Stimulated activated CD4-positive, alpha-beta T cell treated with anti-CD3 and anti-CD28 coated beads, Interleukin-12 subunit alpha, Interleukin-12 subunit beta, amount 100 ng/mL, for 48 hours (primary cell): ENCODE results near the gene DCTPP1.
"Not testable (repeated sequence)": the region's sequence is repeated elsewhere in the genome, so short reads cannot be mapped to it uniquely, and the experiment has no call there.

Source experiments
- DNase-seq, 3 donors: peaks; one replicate each; pipeline ENCODE4 v3.0.0-alpha.2; 2020; ENCODE audit warnings: low read depth in 2 of 3, low spot score in 1 of 3

DCTPP1 gene

DNA sequence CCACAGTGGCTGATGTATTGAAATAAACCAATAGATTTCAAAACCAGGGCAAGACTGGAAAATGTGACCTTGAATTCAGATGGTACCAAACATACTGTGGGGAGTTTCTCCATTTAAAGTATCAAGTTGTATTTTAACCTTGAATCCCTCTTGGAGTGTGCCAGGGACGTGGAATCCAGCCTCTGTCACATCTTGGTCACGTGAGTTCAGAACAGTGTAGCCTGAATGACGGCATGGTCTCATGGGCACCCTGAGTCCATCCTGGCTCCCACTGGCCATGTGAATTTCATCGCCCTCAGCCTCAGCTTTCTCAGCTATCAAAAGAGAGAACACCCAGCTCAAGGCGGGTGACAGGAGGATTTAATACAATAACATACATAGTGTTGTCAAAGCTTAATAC lies 15.7 kb downstream of the DCTPP1 start:
- DNase-seq: no peak

DNA sequence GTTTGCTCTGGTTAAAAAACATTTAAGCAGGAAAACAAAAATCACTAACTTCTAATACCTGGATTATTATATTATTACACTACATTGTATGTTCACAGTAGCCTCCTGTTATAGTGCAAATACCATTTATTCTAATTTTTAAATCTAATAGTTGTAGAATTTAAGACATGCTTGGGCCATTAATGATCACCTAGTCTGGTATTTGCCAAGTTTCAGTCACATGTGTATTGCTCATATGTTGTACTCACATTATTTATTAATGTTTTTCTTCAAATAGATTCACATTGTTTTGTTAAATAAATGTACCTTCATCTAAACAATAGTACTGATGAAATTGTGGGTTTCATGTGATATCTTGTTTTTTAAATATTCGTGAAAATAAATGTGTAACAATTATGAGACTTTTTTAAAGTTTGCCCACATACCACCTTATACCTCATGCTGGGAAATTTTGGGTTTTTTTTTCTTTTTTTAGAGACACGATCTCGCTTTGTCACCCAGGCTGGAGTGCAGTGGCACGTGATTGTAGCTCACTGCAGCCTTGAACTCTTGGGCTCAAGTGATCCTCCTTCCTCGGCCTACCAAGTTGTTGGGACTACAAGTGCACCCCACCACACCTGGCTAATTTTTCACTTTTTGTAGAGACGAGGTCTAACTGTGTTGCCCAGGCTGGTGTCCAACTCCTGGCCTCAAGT lies 16.6 kb downstream of the DCTPP1 start:
- no peak for DNase-seq

DNA sequence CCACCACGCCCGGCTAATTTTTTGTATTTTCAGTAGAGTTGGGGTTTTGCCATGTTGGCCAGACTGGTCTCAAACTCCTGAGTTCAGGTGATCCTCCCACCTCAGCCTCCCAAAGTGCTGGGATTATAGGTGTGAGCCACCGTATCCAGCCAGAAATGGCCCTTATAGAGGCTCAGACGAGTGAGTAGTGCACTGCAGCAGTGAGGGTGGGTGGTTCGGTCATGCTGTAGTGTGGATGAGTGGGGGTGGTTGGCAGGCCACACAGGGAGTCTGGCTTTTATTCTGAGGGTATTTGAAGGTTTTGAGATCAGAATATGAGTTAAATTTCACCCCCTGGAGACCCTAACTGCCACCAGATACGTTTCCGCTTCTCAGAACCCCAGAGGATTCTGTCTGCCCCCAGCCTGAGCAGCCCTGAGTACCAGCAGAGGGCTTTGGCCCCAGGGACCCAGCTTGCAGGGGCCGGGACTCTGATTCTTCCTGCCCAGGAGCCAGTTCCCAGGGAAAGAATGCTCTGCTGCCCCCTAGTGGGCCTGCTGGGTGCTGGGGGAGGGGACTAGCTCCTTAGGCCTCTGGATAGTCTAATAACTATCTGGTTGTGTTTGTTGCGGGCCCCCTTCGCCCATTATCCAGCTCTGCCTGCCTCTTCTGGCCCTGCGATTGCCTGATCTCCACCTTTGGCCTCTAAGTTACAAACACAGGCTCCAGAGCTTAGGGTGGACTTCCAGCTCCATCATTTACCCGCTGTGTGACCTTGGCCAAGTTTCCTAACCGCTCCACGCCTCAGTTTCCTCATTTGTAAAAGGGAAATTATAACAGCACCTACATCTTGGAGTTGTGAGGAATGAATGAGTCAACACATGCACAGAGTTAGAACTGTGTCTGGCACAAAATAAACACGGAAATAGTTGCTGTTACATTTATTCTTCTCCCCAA lies 20.4 kb downstream of the DCTPP1 start:
- DNase-seq: peak; percentile 82 to 95 (median 91)

DNA sequence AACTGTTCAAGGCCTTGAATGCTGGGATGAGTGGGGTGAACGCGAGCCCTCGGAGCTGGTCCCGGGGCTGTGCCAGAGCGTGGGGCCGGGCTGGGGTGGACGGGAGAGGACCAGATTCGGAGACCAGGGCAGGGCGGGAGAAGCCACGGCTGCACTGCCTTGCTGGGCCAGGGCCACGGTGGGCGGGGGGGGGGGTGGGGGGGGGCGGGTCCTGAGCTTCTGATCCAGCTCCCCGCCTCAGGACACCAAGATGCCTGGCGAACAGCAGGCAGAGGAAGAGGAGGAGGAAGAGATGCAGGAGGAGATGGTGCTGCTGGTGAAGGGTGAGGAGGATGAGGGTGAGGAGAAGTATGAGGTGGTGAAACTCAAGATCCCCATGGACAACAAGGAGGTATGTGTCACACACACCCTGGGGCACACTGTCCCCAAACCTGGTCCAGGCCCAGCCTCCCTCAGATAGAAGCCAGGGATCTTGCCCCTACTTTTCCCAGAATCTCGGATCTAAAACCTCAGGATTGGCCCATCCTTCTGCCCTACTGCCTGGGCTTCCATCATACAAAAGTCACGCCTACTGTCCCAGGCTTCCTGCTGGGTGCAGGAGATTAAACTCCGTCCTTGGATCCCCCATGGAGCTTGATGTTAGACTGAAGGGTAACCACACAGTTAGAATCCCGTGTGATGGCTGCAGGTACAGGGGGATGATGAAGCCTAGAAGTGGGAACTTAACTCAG lies 21.9 kb downstream of the DCTPP1 start:
- no peak for DNase-seq

DNA sequence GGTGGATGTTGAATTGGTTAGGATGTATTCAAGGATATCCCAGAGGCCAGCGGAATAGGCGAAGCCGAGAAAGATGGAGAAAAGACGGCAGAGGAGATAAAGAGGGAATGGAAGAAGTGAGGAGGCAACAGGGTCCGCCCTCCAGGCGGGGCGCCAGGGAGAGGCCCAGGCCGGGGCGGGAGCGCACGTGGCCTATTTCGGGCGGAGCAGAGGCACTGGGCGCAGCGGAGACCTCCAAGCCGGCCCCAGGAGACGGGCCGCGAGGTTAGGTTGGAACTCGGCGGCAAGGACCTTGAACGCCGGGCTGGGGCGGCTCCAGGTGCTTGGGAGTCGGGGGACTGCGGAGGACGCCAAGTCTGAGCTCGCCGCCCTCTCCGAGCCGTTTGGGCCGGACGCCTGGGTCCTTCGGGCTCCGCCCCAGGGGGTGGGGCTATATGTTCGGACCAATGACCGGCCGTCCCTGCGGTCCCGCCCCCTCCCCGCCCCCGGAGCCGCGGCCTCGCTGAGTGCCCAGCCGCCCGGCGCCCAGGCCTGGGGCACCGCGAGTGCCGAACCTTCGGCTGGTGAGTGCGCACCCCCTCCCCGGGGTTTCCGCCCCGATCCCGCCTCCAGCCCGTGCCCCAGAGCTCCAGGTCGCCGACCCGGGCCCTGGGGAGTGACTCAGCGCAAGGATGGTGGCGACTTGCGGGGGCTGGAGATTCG lies 22.6 kb downstream of the DCTPP1 start, which contains the start of gene ZNF771:
ZNF771 (plus strand) TSS at position 505 of the 702 bp plus-strand sequence. CDS start 448 bp downstream, outside the sequence.
- peak; percentile 82 to 95 (median 91) for DNase-seq

DNA sequence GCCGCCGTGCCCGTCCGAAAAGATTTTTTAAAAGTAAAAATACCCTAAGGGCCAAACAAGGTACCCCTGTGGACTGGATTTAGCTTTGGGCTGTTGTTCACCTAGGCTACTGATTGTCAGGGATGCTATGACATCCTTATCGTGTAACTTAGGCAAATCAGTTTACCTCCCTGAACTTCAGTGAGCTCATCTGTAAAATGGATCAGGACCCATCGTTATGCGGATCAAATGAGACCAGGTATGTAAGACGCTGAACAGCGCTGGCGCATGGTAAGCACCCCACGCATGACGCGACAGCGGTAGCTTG lies 23.1 kb downstream of the DCTPP1 start:
- no peak for DNase-seq

DNA sequence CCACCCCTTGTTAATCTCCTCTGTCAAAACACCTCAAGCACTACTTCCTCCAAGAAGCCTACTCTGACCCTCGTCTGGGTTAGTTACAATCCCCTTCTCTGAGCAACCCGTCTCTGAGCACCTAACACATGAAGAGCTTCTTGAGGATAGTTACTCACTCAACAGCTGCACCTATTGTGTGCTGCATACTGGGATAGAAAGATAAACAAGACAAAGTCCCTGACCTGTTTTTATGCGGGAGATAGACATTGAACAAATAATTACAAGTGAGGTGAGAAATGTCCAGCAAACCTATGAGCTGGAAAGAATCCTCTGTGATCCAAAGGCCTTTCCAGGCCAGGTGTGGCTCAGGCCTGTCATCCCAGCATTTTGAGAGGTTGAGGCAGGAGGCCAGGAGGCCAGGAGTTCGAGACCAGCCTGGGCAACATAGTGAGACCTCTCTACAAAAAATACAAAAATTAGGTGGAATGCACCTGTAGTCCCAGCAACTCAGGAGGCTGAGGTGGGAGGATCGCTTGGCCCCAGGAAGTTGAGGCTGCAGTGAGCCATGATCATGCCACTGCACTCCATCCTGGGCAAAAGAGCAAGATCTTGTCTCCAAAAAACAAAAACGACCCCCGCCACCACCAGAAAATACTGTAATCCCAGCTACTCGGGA lies 27.9 kb downstream of the DCTPP1 start:
- DNase-seq: no peak

DNA sequence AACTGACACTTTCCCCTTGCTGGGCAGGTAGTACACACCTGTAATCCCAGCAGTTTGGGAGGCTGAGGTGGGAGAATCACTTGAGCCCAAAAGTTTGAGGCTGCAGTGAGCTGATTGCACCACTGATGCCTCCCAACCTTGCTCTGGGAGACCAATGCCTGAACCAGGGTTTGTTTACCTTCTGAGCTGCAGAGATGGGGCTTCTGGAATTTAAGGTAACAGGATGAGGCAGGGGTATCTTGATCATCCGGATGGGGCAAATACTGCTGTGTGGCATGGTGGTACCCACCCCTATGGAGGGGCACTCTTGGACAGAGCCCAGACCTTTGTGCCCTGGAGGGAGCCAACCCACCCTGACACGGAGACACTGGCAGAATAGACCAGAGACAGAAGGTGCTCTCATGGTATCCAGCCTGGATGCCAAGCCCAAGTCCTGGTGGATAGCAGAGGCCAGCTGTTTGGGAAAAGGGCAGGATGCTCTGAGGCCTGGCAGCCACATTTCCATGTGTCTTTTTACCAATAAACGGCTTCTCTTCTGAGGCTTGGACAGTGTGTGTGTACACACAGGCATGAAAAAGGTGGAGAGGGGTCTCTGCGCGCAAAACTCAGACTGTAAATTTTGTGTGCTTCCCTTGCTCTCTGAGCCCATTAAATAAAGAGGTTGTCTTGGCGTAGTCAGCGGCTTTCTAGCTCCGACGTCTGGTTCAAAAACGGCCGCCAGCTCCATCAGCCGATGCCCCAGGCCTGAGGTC lies 30.2 kb downstream of the DCTPP1 start:
- DNase-seq: no peak

DNA sequence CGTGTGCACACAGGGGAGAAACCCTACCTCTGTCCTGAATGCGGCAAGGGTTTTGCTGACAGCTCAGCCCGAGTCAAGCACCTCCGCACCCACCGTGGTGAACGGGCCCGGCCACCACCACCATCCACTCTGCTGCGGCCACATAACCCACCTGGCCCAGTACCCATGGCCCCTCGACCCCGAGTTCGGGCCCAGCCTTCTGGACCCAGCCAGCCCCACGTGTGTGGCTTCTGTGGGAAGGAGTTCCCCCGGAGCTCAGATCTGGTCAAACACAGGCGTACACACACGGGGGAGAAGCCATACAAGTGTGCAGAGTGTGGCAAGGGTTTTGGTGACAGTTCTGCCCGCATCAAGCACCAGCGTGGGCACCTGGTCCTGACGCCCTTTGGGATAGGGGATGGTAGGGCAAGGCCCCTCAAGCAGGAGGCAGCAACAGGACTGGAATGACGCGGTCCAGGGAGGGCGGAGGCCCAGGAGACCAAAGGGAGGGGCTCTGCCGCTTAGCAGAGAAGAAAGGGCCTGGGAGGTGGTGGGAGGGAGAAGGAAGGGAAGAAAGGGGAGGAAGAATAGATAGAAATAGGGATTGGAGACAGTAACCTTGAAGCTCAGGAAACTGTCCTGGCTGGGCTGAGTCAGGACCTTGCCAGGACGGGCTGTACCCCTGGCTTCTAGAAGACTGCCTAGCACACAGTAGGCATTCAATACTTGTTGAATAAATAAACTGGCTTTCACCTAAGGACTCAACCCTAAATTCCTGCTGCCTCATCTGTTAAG lies 31.0 kb downstream of the DCTPP1 start:
- DNase-seq: no peak

DNA sequence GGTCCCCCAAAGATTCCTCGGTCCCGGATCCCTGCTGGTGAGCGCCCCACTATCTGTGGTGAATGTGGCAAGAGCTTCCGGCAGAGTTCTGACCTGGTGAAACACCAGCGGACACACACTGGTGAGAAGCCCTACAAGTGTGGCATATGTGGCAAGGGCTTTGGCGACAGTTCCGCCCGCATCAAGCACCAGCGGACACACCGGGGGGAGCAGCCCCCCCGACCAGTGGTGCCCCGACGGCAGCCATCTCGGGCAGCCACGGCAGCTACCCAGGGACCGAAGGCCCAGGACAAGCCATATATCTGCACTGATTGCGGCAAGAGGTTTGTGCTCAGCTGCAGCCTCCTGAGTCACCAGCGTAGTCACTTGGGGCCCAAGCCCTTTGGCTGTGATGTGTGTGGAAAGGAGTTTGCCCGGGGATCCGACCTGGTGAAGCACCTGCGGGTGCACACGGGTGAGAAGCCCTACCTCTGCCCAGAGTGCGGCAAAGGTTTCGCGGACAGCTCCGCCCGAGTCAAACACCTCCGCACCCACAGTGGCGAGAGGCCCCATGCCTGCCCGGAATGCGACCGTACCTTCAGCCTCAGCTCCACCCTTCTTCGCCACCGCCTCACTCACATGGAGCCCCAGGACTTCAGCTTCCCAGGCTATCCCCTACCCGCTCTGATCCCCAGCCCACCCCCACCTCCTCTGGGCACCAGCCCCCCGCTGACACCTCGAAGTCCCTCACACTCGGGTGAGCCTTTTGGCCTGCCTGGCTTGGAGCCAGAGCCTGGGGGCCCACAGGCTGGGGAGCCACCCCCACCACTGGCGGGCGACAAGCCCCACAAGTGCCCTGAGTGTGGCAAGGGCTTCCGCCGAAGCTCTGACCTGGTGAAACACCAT lies 31.8 kb downstream of the DCTPP1 start:
- no peak for DNase-seq

DNA sequence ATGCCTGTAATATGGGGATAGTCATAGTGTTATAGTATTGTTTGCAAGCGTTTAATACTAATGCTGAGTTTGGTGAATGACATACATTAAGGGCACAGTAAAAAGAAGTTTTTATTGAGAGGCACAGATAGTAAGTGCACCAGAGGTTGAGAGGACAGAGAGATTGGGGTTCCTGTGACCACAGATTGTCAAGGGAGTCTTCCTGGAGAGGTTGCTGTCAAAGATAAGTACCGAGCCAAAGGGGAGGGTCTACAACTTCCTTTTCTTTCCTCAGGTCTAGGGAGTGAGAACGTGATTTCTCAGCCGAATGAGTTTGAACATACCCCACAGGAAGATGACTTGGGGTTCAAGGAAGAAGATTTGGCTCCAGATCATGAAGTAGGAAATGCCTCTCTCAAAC lies 32.8 kb downstream of the DCTPP1 start:
- no peak for DNase-seq

DNA sequence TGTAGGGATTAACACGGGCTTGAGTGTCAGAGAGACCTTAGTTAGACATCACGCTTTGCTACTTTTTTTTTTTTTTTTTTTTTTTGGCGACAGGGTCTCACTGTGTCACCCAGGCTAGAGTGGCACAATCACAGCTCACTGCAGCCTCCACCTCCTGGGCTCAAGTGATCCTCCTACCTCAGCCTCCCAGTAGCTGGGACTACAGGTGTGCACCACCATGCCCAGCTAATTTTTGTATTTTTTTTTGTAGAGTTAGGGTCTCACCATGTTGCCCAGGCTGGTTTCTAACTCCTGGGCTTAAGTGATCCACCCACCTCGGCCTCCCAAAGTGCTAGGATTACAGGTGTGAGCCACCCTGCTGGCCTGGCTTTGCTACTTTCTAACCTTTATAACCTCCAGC lies 33.2 kb downstream of the DCTPP1 start:
- not testable (repeated sequence) for DNase-seq

DNA sequence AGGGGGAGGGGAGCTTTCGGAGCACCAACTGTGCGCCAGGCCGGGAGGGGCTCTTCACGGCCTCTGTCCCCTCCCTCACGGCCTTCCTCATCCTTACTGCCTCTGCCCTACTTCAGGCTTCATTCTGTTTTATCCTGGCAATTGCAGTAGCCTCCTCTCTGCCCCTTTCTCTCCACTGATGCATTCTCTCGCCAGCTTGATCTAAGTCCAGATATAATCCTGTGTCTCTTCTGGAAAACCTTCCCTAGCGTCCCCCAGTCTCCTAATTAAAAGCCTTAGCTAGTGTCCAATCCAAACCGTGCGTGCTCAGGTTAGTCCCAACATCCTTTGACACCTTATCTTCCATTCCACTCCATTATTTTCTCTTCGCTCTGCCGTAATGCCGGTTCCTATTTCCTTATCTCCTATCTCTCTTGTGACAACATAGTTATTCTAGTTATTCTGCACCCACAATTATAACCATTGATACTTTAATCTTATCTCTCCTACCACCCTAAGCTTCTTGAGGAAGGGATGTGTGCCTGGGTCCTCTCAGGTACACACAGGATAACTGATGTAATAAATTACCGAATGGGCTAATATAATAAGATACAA lies 33.7 kb downstream of the DCTPP1 start:
- DNase-seq: no peak

DNA sequence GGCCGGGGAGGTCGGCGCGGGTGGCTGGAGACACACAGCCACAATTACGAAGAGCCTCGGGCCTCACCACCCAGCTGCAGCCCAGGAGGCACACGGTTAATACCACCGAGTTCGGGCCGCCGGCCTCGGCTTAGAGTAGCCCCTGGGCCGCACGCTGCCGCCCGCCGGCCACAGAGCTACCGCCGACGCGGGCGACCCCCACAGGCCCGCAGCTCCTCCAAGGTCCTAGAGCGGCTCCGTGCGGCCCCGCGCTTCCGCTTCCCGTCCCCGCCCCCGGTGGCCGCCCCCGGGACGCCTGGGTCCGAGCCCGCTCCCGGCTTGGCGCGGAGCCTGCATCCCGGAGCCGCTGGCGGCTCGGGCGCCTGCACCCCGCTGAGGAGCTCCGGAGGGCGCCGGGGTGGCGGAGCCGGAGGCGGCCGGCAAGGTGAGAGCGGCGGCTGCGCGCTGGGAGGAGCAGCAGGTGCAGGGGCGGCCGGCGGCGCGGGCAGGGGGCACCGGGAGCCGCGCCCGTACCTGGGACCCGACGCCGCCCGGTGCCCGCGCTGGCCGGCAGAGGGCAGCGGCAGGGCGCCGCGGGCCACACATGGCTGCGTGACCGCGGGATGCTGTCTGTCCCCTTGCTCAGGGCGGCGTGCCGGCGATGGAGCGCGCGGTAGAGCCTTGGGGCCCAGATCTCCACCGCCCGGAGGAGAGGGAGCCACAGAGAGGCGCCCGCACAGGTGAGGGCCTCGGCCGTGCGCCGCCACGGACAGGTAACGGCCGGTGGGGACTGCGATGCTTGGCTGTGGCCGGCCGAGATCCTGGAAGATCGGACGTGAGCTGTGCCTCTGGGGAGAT lies 34.5 kb downstream of the DCTPP1 start, which contains the start of gene ZNF48:
ZNF48 (plus strand) TSS at position 266 of the 837 bp plus-strand sequence; CDS start at position 641, 375 bp downstream.
- peak in 1 of 3 donors; percentile 46 for DNase-seq

DNA sequence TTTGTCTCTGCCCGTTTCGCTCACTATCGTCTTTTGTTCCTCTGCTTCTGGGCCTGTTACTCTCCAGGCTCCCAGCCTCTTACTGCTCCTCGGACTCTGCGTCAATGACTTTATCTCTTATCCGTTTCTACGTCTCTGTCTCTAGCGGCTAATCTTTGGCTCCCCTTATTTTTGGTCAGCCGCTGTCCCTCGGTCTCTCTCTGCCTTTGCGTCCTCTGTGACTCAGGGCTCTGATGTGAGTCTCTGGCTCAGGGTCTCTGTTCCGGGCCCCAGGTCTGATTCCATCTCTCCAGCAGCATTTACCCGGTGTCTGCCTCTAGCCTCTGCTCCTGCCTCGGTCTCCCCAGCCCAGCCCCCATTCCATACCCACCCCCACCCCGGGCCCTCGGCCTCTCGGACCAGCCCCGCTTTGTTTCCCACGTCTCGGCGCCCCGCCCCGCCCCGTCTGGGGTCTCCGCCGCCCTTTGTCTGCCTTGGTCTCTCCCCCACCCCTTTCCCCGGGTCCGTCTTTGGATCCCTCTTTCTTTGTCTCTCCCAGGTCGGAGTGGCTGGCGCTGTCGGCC lies 35.2 kb downstream of the DCTPP1 start:
- DNase-seq: no peak

DNA sequence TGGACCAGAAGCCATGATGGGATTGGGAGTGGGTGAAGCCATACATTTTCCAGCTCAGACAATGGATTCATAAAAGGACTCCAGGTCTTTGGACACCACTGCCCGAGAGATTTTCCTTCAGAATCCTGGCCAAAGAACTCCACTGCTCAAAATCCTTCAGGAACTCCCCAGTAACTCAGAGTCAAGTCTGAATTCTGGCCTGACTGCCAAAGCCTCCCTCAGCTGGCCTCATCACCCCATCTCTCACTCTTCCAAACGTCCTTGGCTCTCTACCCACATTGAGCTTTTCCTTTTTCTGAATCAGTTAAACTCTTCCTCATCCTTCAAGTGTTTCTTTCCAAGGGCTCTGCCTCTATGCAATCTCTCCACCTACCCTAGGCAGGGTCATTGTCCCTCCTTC lies 46.3 kb downstream of the DCTPP1 start:
- DNase-seq: no peak
